Endothelial cell (in vitro differentiated cells): Measurements from ENCODE around the gene RBFA. TPM values are rescaled to one million over a fixed set of nuclear protein-coding genes. Genes with fewer than 3 reads are reported as not detected.
A peak's percentile ranks its signal among the peaks of the same experiment; 100 is the strongest.
"Not testable (repeated sequence)": the region's sequence is repeated elsewhere in the genome, so short reads cannot be mapped to it uniquely, and the experiment has no call there.

Source experiments
- DNase-seq: peaks from one replicate; pipeline ENCODE4 v3.0.0; 2021; ENCODE audit warnings: low spot score
- H3K27ac Mint-ChIP-seq: one replicate; pipeline ENCODE4 v1.8.0; 2021; ENCODE audit warnings: mixed read lengths, inconsistent platforms; ENCODE audit not compliant: unreplicated experiment
- H3K27me3 Mint-ChIP-seq: one replicate; pipeline ENCODE4 v1.8.0; 2021; ENCODE audit warnings: mild to moderate bottlenecking, moderate library complexity, mixed read lengths, inconsistent platforms; ENCODE audit not compliant: unreplicated experiment
- H3K36me3 Mint-ChIP-seq: one replicate; pipeline ENCODE4 v1.8.0; 2021; ENCODE audit warnings: mild to moderate bottlenecking, low read depth, mixed read lengths, inconsistent platforms; ENCODE audit not compliant: unreplicated experiment
- H3K4me1 Mint-ChIP-seq: one replicate; pipeline ENCODE4 v1.8.0; 2021; ENCODE audit warnings: mild to moderate bottlenecking, mixed read lengths, inconsistent platforms; ENCODE audit not compliant: unreplicated experiment
- H3K4me3 Mint-ChIP-seq: one replicate; pipeline ENCODE4 v1.8.0; 2021; ENCODE audit warnings: mild to moderate bottlenecking, mixed read lengths, inconsistent platforms; ENCODE audit not compliant: unreplicated experiment
- H3K9me3 Mint-ChIP-seq: one replicate; pipeline ENCODE4 v1.8.0; 2021; ENCODE audit warnings: mixed read lengths, inconsistent platforms; ENCODE audit not compliant: unreplicated experiment
- total RNA-seq: library from RNA; stranded (reverse); fragmentation: NEBNext Ultra II Directional; extraction: Animal tissue kit (Norgen Biotek cat#: 25700); gene quantifications from one replicate; pipeline ENCODE4 v1.2.1, GENCODE V29; 2021; ENCODE audit not compliant: unreplicated experiment
- TF ChIP-seq, protein P1 (sequence below): fragments of 200-600 bp; sonication (generic); IDR thresholded peaks from one replicate; pipeline ENCODE4 v1.5.0; 2021; ENCODE audit warnings: antibody characterized with exemption; ENCODE audit not compliant: unreplicated experiment

The RBFA gene
- total RNA-seq, 1 donor from 2014 or later = 25.6 TPM

DNA sequence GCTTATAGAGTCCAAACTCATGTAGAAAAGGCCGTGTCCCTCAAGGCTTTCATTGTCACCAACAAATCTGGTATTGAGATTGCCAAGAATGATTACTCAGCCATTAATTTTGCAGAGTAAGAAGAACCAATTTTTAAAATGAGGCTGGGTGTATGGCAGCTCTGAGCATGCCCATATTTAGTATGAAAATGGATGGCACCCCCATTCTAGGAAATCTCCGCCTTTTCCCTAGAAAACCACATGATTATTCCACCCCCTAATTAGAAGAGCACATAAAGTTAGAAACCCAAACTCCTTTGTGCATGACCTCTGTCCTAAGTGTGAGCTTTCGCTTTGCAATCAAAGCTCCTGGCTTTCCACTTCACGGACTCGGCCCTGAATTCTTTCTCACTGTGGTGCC is 31.8 kb upstream of the RBFA start:
- TF ChIP-seq, protein P1, sequence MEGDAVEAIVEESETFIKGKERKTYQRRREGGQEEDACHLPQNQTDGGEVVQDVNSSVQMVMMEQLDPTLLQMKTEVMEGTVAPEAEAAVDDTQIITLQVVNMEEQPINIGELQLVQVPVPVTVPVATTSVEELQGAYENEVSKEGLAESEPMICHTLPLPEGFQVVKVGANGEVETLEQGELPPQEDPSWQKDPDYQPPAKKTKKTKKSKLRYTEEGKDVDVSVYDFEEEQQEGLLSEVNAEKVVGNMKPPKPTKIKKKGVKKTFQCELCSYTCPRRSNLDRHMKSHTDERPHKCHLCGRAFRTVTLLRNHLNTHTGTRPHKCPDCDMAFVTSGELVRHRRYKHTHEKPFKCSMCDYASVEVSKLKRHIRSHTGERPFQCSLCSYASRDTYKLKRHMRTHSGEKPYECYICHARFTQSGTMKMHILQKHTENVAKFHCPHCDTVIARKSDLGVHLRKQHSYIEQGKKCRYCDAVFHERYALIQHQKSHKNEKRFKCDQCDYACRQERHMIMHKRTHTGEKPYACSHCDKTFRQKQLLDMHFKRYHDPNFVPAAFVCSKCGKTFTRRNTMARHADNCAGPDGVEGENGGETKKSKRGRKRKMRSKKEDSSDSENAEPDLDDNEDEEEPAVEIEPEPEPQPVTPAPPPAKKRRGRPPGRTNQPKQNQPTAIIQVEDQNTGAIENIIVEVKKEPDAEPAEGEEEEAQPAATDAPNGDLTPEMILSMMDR = no peak
- Mint-ChIP-seq H3K4me3 (no peak overlapping the region), H3K36me3 (peaks cover 8% of the 10 kb centered on the region), H3K9me3 (peaks cover 7% of the 10 kb centered on the region), H3K27me3 (peaks cover under 1% of the 10 kb centered on the region), H3K27ac (no peak overlapping the region), H3K4me1 (no peaks in the 10 kb centered on the region)
- no peak for DNase-seq

DNA sequence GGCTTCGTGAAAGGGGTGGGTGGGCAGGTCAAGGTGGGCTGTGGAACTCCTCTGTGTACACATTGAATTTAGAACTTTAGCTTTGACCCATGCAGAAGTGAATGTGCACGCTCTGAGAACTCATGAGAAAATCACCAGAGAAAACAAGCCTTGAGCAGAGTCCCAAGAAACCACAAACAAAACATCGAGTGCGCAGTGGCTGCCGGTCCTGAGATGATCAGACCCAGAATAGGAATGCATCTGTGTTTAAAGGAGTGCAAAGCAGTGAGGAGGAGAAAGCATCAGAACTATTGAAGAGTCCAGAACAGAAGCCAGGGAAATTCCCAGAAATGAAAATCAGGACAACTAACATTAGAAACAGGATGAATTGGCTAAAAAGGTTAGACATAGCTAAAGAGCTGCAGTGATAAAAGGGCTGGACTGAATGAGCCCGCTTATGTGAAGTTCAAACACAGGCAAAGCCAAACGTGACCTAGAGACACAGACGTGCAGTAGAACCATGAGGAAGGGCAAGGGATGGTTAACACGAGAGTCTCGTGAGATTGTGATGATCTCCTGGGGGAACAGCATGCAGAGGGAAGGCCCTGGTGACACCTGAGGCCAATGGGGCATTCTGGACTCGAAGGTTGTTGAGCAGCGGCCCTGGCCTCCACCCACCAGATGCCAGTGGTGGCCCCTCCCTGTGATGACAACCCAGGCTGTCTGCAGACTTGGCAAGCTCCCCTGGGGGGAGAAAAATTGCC is 29.5 kb upstream of the RBFA start:
- no peaks in the 10 kb centered on the region for H3K4me1 Mint-ChIP-seq
- TF ChIP-seq, protein P1 = no peak
- H3K27me3 Mint-ChIP-seq = peaks cover 4% of the 10 kb centered on the region
- no peak overlapping the region for H3K4me3 Mint-ChIP-seq
- H3K27ac Mint-ChIP-seq = peak overlapping the region; percentile 15
- H3K36me3 Mint-ChIP-seq = peaks cover 12% of the 10 kb centered on the region
- H3K9me3 Mint-ChIP-seq = peaks cover 12% of the 10 kb centered on the region
- DNase-seq = no peak

DNA sequence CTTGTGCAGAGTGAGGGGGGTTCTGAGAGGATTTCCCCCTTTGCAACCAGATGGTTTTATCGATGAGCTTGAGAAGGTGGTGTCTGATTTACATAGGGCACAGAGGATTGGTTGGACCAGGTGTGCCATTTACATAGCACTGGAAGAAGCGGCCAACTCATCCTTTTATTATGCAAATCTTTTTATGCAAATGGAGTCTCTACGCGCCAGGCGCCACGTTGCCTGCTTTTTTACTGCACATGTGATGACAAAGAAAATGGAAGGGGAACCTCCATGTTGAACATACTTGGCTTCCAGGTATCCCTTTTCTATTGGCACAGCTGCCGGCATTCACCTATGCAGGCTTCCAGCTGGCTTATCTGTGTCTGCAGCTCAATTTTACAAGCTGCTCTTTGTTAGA is 27.5 kb upstream of the RBFA start:
- no peak overlapping the region for H3K27ac Mint-ChIP-seq
- no peak for DNase-seq
- H3K4me3 Mint-ChIP-seq = no peak overlapping the region
- peaks cover 10% of the 10 kb centered on the region for H3K36me3 Mint-ChIP-seq
- peaks cover 4% of the 10 kb centered on the region for H3K27me3 Mint-ChIP-seq
- H3K9me3 Mint-ChIP-seq = peaks cover 5% of the 10 kb centered on the region
- TF ChIP-seq, protein P1 = no peak
- no peaks in the 10 kb centered on the region for H3K4me1 Mint-ChIP-seq

DNA sequence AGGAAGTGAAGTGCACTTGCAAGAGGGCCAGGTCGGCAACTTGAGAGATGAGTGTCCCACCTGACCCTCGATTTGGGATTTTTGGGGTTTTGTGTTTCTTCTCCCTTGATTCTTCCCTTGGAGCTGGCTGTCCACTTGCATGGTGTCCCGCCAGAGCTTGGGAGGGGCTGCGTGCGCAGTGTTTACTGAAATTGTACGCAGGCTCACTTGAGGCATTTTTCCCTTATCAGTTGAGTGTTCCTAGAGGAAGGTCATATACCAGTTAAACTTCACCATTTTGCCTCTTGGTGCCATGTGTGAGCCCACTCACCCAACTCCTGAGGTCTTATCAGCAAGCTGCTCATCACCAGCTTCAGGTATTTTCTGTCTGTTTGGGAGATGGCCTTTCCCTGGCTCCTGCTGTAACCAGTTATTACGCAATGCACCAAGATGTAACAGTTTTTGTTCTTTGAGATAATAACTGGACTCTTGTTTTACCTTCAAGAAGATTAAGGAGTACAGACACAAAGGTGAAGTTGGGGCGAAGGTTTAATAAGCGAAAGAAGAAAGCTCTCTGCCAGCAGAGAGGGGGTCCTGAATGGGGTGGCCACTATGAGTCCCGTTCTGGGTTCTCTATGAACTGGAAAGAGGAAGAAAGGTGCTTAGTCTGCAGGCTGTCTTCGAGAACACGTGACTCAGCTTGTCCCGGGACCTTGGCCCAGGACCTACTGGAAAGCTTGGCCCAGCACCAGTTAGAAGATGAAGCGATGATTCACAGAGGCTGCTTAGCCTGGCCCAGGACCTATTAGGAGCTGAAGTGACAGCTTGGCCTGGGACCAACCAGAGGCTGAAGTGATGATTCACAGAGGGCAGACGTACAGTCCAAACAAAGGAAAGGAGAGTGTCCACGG is 24.3 kb upstream of the RBFA start:
- Mint-ChIP-seq H3K4me1 (no peaks in the 10 kb centered on the region), H3K9me3 (peaks cover 15% of the 10 kb centered on the region), H3K4me3 (no peak overlapping the region), H3K36me3 (peaks cover 17% of the 10 kb centered on the region), H3K27me3 (peaks cover 6% of the 10 kb centered on the region), H3K27ac (no peak overlapping the region)
- no peak for DNase-seq
- TF ChIP-seq, protein P1 = no peak

DNA sequence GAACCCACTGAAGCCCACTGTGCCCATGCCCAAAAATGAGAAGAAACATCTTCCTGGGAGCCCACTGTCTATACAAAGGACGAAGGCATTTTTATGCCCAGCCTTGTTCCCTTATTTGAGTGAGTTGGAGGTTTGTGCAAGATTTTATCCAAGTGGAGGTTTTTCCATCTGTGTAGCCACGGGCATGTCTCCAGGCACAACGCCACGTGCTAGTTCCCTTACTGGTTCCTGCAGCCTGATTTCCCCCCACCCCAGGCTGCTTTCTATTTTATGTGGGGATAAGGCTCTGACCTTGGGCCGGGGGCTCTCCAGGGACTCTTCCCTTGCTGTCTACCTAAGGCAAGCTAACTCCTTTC is 23.7 kb upstream of the RBFA start:
- no peak for DNase-seq
- H3K9me3 Mint-ChIP-seq = peaks cover 15% of the 10 kb centered on the region
- H3K27ac Mint-ChIP-seq = no peak overlapping the region

DNA sequence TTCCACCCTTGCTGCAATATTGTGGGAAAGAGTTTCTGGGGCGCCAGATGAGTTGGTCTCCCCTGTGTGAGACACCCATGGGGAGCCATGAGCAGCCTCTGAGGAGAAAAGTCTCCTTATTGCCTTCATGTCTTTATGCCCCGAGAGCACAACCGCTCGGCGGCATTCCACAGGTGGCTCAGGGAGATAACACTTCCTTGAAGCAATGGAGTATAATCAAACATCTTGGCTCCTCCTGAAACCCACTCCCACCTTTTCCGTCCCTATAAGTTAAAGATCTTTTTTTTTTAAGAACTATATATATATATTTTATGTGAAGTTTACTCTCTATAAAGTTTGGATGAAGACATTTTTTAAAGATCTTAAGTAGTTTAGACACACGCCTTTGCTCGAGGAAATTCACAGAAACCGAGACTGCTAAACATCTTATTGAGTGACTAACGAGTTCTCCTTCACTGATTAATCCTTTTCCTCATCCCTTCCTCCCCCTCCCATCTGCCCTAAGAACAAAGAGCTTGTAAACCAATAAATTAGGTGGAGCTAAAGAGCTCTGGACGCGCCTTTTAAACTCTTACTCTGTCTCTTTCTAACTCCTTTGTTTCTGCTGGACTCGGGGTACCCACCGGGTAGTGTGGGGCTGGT is 22.6 kb upstream of the RBFA start:
- Mint-ChIP-seq H3K36me3 (peaks cover 17% of the 10 kb centered on the region), H3K9me3 (peaks cover 15% of the 10 kb centered on the region)
- not testable (repeated sequence) for H3K4me3 Mint-ChIP-seq, DNase-seq, H3K4me1 Mint-ChIP-seq, H3K27me3 Mint-ChIP-seq, H3K27ac Mint-ChIP-seq

More for the DNA sequence above, 23.7 kb upstream of the RBFA start:
- Mint-ChIP-seq H3K27me3 (peaks cover 6% of the 10 kb centered on the region), H3K4me1 (no peaks in the 10 kb centered on the region), H3K36me3 (peaks cover 17% of the 10 kb centered on the region), H3K4me3 (no peak overlapping the region)
- TF ChIP-seq, protein P1 = no peak
